HG03575 (cell line): ENCODE measurements around the gene PLK2.

Source experiments
- ATAC-seq: cut with Tn5 transposase; IDR thresholded peaks from one replicate; pipeline ENCODE4 v1.9.1; 2021; ENCODE audit not compliant: unreplicated experiment, insufficient number of reproducible peaks, low FRiP score; ENCODE audit errors: extremely low read depth

Gene PLK2

DNA sequence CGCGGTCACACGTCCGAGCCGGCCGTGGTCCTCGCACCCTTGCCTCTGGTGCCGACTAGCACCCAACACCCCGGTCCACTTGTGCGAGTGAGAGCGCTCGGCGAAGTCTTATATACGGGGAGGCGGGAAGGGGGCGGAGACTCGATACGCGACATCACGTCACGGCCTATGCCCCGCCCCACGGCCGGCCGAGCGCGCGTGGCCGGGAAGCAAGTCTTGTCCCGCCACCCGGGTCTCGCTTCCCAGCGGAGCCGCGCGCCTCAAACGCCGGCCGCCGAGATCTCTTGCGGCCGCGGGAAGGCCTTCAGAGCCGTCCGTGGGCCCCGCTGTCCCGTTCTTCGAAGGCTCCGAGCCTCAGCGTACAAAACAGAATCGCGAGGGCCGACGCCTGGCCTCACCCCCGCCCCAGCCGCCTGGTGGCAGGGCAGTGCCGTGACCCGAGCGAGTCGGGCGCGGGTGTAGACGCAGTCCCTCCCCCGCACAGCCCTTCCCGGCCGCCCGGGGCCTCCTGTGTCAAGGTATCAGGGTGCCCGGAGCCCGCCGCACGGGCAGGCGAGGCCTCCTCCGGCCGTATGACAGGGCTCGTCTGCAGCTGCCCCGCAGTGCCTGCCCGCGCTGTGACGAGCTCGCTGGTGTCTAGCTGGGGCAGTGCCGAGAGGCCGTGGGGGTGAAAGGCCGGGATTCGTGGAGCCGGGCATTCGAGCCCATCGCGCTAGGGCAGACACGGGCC lies at the start of gene PLK2:
Gene PLK2 (minus strand): TSS at position 85 of the 730 bp plus-strand sequence. CDS start 127 bp downstream, outside the sequence.
- peak; percentile 28 for ATAC-seq

DNA sequence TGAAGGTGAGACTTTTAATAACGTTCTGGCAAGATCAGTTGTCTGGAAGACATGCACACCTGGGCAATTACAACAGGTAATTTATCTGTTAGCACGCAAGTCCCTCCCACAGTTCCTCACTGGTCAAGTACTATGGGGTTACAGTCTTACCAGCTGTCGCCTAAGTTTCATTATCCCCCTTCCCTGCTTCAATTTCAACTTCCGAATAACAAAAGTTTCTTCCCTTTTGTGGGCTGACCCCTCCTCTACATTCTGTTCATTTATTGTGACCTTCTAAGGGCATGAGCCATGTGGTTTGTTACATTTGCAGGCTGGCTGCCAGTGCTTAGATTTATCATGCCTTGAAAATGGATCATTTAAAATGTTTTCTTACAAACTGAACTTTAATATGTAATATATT lies 47.8 kb upstream of the PLK2 start:
- ATAC-seq, result no peak

DNA sequence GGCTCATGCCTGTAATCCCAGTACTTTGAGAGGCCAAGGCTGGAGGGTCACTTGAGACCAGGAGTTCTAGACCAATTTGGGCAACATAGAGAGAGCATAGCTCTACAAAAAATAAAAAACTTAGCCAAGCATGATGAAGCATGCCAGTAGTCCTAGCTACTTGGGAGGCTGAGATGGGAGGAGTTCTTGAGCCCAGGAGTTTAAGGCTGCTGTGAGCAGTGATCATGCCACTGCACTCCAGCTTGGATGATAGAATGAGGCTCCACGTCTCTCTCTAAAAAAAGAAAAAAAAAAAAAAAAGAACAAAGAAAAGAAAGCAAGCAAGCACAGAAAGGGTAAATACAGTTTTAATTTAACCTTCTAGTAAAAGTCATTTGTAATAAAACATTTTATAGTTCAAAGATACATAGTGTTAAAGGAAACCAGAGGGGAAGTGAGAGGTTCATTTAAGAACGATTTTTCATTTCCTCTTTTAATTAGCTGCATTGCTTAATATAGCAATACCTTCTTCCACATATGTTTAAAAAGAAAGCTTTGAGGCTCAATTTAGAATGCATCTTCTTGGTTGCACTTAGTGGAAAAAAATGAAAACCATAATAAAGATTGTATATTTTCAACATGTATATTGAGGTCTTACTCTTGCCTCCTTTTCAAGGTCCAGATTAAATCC lies 46.2 kb upstream of the PLK2 start:
- ATAC-seq, result peak; percentile 69

GRCh38 chr5:58505502-58505901 lies 45.6 kb upstream of the PLK2 start:
- ATAC-seq, result no peak

- ATAC-seq, result no peak
These were observed 44.9 kb upstream of the PLK2 start for GRCh38 chr5:58504766-58505165.

DNA sequence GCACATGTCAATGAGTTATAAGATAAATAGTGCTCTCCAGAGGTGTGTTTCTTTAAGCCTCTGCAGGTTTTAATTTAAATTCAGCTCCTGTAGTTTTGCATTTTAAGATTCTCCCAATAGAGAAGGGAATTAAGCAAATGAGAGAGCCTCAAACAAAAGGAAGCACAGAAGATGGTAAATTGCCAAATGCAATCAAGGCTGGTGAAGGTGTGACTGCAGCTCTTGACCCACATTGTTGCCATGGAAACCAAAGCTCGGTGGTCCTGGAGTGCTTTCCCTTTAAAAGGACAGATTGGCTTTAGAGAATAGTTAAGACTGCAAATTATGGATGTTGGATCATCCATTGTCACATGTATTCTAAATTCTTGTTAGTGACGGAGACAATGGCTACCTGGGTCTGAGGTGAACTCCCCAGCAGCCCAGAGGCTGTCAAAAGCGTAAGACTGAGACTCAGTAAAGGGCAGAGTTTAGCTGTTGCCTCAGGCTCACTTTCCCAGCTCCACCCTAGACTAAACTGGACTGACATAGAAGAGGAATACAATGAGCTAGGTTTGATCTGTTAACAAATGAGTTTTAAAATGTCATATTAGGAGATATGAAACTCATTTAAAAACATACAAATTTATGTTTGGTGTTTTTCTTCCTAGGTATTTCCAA lies 43.6 kb upstream of the PLK2 start:
- no peak for ATAC-seq

DNA sequence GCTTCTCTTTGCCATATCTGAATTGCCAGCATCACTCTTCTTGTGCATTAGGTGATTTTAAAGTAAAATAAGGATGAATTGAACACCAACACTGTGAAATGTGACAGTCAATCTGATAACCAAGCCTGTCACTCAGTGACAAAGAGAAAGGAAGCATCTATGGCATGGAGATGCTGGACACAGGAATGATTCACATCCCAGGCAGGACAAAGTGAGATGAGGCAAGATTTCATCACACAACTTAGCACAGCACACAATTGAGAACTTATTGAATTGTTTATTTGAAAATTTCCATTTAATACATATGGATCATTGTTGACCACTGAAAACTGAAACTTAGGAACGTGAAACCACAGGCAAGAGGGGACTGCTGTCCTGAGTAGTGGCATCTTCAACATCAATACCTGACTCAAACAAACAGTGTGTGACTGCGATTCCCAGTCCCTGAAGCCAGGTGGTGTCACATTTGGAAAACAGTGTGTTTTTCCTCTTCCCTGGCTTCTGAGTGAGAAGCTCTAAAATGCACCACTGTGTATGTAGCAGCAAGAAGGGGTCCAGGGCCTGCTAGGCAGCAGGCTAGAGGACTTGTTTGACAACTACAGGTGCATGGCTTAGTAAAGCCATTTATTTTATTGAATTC lies 42.0 kb upstream of the PLK2 start:
- ATAC-seq, result no peak

DNA sequence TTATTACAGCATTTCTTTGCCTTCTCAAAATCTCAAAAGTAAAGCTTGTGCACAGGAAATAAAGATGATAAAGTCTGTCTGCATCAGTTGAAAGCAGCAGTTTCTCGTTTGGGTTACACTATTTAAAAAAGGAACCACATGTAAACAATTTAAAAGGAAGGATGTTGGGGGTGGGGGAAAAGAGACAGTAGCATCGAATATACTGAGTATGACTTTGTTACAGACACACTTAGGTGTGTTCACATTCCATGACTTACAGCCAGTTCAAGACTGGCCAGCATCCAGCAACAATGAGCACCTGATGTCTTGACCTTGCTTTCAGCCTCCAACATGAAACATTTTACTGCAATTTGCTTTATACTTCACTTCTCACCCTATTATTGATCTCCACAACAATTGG lies 40.1 kb upstream of the PLK2 start:
- no peak for ATAC-seq

GRCh38 chr5:58499231-58499630 lies 39.3 kb upstream of the PLK2 start:
- no peak for ATAC-seq

GRCh38 chr5:58498340-58498942 lies 38.6 kb upstream of the PLK2 start:
- ATAC-seq, result no peak

GRCh38 chr5:58497921-58498320 lies 38.0 kb upstream of the PLK2 start:
- ATAC-seq, result no peak

DNA sequence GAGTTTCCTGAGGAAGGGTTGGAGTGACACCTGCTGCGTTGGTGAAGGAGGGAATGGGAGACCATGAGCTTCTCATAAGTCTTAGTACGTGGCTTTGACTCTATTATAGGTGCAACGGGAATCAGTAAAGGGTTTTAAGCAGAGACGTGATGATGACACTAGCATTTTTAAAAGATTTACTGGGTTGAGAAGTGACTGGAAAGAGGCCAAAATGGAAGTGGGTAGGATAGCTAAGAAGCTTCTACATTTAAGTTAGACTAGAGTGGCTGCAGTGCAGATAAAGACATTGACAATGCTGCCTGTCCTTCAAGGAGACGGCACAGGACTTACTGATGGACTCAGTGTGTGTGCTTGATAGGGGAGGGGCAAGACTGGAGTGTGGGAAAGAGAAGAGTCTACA lies 37.5 kb upstream of the PLK2 start:
- no peak for ATAC-seq

DNA sequence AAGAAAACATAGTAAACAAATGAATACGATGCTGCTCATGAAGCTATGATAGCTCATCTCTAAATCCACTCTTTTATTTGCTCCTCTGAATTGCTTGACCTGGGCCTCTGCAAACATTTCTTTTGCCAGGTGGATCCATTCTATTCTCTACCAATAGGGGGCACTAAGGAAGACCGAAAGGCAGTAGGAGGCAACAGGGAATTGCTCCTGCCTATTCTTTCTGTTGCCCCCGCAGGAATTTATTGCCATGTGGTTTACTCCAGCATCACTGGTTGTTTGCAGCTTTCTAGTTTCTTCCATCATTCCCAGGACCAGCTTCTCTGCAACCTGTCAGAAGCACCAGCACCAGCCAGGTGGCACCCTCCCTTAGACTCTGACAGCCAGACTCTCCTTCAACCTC lies 36.6 kb upstream of the PLK2 start:
- no peak for ATAC-seq

DNA sequence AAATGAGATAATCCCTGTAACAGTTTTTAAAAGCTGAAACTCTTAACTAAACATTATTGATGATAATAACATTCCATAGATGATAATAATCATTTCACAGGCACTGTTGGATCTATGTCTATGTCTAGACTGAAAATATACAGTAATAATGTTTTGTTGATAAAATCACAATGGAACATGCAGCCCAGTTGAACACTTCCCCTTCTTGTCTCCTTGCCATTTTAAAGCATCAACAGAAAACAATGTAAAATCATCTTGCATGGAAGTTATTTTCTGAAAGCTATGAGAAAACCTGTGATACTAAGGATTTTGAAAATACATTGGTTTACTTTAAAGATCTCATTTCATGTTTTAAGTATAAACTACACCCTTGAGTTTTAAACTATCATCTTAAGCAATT lies 33.3 kb upstream of the PLK2 start:
- no peak for ATAC-seq

DNA sequence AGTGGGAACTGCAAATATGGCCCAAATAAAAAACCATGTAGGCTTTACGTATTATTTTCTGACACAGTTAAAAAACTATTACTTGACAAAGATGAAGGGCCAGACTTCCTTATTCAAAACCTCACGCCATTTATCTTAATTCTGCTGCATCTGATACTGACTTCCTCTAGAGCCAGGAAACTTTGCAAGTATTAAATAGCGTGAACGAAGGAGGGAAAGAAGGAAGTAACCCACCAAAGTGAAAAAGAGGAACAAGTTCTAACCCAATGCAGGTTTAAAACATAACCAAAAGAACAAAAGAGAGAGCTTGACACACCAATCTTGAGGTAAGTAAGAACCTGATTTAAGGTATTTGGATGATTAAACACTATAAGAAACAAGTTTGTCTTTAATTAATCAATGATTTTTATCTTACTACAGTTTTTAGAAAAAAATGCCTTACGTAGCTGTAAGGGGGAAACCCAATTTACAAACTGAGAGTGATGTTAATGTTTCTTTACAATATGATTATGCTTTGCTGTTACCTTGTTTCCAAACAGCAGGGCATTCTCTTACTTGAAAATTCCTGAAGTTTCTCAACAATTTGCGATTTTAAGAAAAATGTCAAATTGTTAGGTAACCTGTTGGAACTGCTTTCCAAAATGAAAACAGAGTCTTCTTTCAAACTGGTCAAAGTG lies 31.5 kb upstream of the PLK2 start, which contains the start of gene GAPT:
Gene GAPT (plus strand): TSS at position 220 of the 677 bp plus-strand sequence. CDS start 3,102 bp downstream, outside the sequence.
- ATAC-seq, result peak; percentile 76

DNA sequence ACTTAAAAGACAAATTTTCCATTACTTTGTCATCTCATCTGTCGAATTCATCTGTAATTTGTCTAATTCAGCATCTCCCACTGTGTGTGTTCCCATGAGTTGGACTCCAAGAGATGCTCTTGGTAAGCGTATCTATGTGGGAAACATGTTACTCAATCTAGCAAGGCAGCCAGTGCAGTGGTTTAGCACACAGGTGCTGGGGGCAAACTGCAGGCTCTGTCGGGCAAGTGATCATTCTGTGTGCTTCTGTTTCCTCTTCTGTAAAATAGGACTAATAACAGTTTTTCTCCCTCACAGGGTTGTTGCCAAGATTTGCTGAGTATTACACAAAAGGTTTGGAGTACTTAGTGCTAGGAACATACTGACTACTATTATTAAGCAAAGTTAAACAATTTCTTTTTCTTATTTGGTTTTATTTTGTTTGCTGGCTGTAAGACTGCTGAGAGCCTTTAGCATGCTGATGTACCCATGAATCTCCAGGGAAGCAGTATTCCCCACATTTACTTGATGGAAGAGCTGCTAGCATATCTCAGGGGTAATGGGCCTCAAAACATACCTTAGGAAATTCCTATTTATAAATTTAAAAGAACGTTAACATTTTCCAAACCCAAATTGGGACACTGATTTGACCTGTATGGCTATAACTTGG lies 30.6 kb upstream of the PLK2 start:
- no peak for ATAC-seq

- ATAC-seq, result no peak
These were observed 26.4 kb upstream of the PLK2 start for GRCh38 chr5:58486290-58486689.

GRCh38 chr5:58484505-58484904 lies 24.6 kb upstream of the PLK2 start:
- ATAC-seq, result no peak
